SH-SY5Y (cell line): ENCODE measurements around the gene TJP3.

ENCODE experiments used
- GATA2 ChIP-seq: IDR thresholded peaks from 2 replicates; pipeline ENCODE4 v1.6.1; 2011; ENCODE audit warnings: mild to moderate bottlenecking, low read depth, low read length
- GATA3 ChIP-seq: IDR thresholded peaks from 2 replicates; pipeline ENCODE4 v1.6.1; 2011; ENCODE audit warnings: low read depth, mild to moderate bottlenecking, low read length, moderate library complexity

TJP3 gene

DNA sequence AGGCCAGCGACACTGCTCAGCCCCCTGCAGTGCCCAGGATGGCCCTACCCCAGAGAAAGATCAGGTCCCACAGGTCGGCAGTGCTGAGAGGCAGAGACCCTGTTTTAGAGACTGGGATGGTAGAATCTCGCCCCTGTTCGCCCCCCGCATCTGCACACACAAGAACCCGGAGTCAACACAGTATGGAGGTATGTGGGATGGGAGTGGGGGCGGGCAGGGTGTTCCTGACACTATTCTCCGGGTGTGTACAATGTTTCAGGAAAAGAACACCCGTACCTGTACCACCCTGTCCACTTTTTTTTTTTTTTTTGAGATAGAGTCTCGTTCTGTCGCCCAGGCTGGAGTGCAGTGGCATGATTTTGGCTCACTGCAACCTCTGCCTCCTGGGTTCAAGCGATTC, 27.2 kb upstream of the TJP3 start:
- no peak for TF ChIP-seq GATA2
- TF ChIP-seq GATA3, result no peak

DNA sequence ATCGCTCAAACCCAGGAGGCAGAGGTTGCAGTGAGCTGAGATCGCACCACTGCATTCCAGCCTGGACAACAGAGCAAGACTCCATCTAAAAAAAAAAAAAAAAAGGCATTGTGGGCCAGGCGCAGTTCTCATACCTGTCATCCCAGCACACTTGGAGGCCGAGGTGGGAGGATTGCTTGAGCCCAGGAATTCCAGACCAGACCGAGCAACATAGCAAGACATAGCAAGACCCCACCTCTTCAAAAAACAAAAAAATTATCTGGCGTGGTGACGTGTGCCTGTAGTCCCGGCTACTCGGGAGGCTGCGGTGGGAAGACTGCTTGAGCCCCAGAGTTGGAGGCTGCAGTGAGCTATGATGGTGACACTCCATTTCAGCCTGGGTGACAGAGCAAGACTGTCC, 25.9 kb upstream of the TJP3 start:
- TF ChIP-seq GATA2 (no peak), GATA3 (no peak)

DNA sequence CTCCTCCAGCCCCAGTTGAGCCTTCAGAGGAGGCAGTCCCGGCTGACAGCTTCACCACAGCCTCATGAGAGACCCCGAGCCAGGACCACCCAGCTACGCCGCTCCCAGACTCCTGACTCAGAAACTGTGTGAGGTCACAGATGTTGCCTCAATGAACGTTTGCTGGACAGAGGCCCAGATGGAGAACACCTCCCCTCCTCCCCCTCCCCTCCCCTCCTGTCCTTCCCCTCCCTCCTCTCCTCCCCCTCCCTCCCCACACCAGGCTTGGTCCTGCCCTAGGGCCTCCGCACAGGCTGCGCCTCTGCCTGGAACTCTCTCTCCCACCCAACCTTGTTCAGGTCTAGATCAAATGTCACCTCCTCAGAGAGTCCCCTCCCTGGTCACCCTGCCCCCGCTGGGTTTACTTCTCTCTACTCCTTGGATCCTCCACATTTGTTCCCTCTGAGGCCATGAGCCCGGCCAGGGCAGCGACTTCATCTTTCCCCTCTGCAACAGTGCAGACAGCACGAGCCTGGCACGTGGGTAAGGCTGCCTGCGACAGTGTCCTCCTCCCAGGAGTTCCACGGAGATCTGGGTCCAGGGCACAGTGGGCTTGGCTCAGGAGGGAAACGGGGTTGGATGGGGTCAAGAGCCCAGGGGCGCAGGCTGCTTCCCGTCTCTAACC, 25.3 kb upstream of the TJP3 start:
- no peak for TF ChIP-seq GATA2
- no peak for TF ChIP-seq GATA3

DNA sequence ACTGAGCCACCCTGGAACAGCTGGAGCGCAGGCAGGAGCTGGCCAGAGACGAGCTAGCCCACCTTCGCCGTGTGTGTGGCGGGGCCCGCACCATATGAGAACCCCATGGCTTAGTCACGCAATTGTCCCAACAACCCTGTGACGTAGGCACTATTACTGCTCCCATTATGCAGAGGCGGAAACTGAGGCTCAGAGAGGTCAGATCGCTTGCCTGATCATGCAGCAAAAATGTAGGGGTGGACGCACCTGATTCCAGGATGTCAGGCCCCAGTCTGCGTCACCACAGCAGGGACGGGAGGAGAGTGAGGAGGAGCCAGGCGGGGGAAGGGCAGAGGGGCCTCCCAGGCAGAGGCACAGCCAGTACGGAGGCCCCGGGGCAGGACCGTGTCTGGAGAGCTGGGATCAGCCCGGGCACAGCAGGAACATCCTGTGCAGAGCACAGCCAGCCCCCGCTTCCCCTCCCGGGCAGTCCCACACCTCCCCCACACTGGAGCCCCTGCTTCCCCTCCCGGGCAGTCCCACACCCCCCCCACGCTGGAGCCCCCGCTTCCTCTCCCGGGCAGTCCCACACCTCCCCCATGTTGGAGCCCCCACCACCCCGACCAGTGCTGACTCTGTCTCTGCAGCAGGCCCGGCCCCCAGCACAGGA, 24.7 kb upstream of the TJP3 start:
- TF ChIP-seq GATA2, result no peak
- no peak for TF ChIP-seq GATA3

DNA sequence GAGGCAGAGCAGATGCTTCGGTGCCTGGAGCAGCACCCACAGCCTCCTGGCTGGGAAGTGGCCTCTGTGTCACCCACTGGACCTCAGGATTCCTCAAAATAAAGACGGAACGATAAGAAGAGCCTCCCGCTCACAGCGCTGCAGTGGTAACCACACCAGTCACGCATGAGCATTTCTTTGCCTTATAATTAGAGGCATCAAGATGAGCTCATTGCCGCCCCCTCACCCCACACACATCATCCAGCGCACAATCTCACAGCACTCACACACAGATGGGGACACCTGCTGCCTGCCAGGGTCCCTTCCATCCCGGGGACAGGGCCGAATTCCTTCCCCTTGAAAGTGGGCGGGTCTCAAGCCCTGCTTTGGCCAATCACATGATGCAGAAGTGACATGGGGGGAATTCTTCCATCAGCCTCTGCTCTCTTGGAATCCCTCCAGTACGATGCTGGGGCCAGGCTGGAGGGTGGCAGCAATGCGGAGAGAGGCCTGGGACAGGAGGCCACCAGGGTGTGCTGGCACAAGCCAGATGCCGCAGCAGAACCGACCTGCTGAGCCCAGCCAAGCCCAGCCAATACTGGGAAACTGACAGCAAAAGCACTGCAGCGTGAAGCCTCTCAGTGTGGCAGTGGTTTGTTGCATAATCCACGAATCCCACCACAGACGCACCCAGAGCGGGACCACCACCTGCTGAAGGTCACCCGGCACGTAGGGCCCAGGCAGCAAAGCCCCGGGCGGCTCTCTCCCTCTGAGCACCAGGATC, 23.9 kb upstream of the TJP3 start:
- TF ChIP-seq GATA2, result no peak
- TF ChIP-seq GATA3, result no peak

DNA sequence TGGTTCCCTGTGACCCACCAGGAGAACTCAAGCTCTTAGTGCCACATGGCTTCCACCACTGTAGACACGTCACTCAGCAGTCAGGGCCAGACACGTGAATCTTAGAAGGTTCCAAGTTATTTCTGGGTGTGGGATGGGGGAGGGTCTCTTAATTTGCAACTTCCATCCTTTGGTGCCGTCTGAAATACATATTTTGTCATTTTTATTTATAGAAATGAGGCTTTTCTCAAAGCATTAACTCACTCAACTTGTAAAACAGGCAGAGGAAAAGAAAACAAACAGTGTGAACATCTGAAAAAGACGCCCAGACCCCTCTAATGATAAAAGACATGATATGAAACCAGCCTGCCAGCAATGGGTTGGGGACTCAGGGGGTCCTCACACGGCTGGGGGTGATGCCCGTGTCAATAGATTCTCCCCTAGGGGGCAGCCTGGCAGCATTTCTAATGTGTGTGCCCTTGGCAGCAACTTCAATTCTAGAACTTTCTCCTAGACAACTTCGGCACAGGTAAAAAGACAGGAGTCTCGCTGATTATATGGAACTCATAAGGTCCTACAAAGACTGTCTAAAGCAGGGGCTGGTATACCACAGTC, 23.3 kb upstream of the TJP3 start:
- TF ChIP-seq GATA2, result no peak
- TF ChIP-seq GATA3, result no peak

DNA sequence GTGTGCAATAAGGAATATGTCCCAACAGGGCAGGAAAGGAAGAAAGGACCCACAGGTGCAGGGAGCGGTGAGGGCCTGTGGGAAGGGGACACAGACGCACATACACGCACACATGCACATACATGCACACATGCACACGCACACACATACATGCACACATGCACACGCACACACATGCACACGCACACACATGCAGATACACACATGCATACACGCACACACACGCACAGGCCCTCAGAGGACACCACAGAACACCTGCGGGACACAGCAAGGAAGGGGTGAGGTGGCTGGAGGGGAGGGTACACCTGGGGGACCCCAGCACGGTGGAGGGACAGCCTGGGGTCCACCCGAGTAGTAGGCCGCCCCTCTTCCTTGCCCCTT, 20.8 kb upstream of the TJP3 start:
- TF ChIP-seq GATA2 (no peak), GATA3 (no peak)

DNA sequence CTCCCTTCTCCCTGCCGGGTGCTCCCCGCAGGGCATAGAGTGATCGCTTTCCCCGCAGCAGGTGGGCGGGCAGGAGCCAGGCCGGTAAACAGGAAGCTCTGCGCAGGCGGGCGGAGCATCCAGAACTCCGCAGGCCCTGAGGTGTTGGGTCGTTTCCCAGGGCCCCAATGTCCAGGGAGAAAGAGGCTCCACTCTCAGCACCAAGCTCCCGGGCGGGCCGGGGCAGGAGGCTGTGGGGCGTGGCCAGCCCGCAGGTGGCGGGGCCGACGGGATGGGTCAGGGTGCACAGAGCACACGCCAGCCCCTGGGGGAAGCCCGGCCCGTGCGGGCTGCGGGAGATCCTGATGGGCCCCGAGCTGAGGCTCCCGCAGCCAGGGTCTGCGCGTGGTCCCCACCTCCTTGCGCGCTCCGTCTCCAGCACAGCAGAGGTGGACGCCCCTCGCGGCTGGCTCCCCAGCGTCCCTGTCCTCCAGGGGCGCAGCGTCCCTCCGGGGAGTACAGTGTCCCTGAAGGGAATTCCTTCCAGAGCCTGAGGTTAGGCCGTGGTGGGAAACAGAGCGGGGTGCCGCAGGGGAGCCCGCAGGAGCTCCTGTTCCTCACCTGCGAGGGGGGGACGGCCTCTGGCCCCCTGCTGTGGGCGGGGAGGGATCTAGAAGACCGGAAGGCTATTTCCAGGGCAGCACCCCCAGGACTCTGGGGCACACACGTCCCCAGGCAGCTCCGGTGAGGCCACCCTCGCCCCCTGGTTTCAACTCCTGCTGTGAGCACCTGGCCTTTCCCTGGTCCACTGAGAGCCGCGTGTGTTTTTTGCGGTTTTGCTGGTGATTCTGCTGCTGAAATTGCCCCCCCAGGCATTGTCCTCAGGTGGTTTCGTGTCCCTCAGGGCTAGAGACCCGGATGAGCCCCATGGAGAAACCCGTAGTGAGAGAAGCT, 20.1 kb upstream of the TJP3 start:
- TF ChIP-seq GATA2 (no peak), GATA3 (no peak)

DNA sequence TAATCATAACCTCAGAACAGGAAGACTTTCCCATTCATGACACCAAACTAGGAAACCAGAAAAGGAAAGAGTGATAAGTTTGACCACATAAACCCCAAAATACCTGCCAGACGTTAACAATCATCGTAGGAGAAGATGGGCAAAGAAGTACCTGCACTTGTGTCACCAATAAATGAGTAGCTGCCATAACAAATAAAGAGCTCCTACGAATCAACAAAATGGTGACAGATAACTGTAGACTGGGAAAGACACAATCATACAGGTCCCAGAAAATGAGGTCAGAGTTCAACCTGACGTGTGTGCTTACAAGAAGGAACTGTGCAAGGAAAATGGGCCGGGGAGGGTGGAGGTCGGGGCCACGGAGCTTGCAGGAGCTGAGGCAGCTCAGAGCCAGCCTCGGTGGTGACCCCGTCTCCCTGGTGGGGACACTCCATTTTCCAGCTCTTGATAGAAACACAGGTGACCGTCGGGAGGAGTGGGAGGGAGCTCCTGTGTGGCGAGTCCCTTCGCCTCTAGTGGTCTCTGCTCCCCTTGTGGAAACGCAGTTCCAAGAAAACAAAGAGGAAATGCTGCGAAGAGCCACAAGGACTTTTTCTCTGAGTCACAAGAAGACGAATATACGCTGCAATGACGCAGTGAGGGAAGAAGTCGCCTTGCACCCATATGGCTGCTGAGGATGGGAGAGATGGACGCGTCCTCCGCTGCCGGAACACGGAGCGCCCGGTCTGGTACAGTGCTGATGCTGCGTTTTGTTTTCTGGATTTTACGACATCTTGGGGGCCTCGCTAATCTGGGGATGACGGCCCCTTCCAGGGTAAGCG, 17.4 kb upstream of the TJP3 start:
- TF ChIP-seq GATA2, result no peak
- no peak for TF ChIP-seq GATA3

DNA sequence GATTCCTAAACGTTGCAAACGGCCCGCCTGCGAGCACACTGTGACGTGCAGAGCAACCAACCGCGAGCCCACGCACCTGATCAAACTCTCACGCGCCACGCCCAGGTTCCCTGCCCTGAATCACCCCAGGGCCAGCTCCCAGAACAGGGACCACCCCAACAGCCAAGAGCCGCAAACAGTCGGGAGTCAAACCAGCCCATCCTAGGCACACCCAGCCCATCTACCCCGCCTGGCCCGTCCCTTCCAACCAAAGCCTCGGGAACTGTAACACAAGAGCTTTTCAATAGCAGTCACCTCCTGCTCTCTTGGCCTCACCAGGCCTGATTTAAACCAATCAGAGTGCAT, 16.8 kb upstream of the TJP3 start:
- TF ChIP-seq GATA3, result no peak
- TF ChIP-seq GATA2, result no peak

DNA sequence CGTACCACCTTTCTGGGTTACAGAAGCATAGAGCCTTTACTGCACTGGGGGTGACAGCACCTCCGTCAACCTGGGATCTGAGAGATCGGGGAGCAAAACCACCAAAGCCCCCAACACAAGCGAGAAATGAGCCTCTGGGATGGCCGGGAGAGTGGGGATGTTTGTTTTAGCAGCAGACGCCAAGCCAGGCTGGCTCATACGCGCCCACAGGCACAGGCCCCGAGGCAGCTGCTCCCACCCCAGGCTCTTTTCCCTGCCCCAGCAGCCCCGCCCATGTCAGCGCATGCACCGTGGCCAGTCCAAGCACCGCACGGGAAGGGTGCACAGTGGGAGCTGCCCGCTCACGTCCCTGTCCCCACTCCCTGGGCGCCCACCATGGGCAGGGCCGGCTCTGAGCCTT, 16.5 kb upstream of the TJP3 start:
- TF ChIP-seq GATA3 (no peak), GATA2 (no peak)

DNA sequence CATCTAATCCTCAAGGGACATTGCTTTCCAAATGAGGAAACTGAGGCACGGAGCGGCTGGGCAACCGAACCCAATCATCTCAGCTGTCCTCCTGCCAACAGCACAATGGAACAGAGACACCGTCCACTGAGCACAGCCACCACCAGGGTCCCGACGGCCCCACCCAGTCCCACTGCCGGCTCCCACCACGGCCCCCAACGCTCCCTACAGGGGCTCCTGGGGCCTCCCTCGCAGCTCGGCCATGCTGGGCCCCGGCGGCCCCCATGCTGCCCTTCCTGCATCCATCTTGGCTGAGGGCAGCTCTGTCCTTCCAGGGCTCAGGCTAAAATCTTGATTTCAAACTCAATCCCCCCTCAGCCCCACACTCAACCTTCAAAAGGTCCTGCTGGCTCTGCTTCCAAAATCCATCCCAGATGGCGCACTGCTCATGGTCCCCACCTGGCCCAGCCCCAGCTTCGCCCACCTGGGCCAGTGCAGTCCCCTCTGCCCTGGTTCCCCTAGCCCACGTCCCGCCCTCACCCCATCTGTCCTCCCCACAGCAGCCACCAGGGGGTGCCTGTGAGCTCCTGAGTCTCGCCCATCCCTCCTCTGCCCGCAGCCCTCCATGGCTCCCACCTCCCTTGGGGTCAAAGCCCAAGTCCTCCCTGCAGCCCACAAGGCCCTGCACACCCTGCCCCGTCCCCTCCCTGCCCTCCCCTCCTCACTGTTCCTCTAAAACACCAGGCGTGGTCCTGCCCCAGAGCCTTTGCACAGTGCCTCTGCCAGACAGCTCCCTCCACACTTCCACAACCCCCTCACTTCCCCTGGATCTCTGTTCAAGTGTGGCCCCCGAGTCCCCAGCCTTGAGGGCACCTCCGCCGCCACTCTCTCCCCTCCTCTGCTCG, 15.8 kb upstream of the TJP3 start:
- TF ChIP-seq GATA2 (no peak), GATA3 (no peak)
